Left lung (tissue), 14 donors: Measurements from ENCODE around the gene RICTOR. TPM values are rescaled to one million over a fixed set of nuclear protein-coding genes. Genes with fewer than 3 reads are reported as not detected.

ENCODE experiments used
- ATAC-seq: fragments of 200-7000 bp; cut with Tn5 transposase; one replicate; pipeline ENCODE4 v1.9.1; 2020; ENCODE audit warnings: moderate library complexity
- DNase-seq, 4 donors: peaks; one replicate each; pipeline ENCODE4 v3.0.0-alpha.2; 2013 to 2020
- H3K27ac ChIP-seq, 2 donors: fragments of 200-600 bp; sonication (generic) in 1 of 2; one replicate each; pipeline versions ENCODE4 v1.5.0 to v1.8.0; 2020 to 2021
- H3K27me3 ChIP-seq, 2 donors: fragments of 200-600 bp; sonication (generic) in 1 of 2; one replicate each; pipeline versions ENCODE4 v1.5.0 to v1.8.0; 2020 to 2021
- H3K36me3 ChIP-seq, 2 donors: fragments of 200-600 bp; sonication (generic) in 1 of 2; one replicate each; pipeline versions ENCODE4 v1.5.0 to v1.8.0; 2020 to 2021
- H3K4me1 ChIP-seq, 2 donors: fragments of 200-600 bp; one replicate each; pipeline ENCODE4 v1.8.0; 2021
- H3K4me3 ChIP-seq, 2 donors: fragments of 200-600 bp; sonication (generic) in 1 of 2; one replicate each; pipeline versions ENCODE4 v1.5.0 to v1.8.0; 2020 to 2021; ENCODE audit warnings: mild to moderate bottlenecking in 1 of 2
- H3K9me3 ChIP-seq, 2 donors: fragments of 200-600 bp; sonication (generic) in 1 of 2; one replicate each; pipeline versions ENCODE4 v1.5.0 to v1.8.0; 2020 to 2021
- intact Hi-C, 2 donors: fragments of 100-400 bp; cut with DNase I; formaldehyde crosslinking; loops; one replicate each; pipeline versions ENCODE4 v1.11.2 to v1.14.2; 2022
- long read RNA-seq, 12 donors: library from polyadenylated mRNA in 2 of 12; unstranded in 2 of 12; transcript quantifications; one replicate each; pipeline ENCODE4 v2.0.0 and lab custom pipeline, GENCODE V29; 2019 to 2026
- polyA plus RNA-seq, 6 donors: library from polyadenylated mRNA; unstranded; fragments of 120-200 nt; gene quantifications; one replicate each; pipeline ENCODE4 v1.2.1, GENCODE V29; 2013; ENCODE audit not compliant: insufficient read length in 6 of 6
- total RNA-seq, 2 donors: library from RNA; stranded (reverse); fragmentation: NEBNext Ultra II Directional; extraction: Animal tissue kit (Norgen Biotek cat#: 25700); gene quantifications; one replicate each; pipeline ENCODE4 v1.2.1, GENCODE V29; 2021
- TF ChIP-seq, protein P1 (sequence below), 2 donors: fragments of 200-600 bp; sonication (generic) in 1 of 2; IDR thresholded peaks; one replicate each; pipeline versions ENCODE4 v1.5.0 to v1.8.0; 2021; ENCODE audit warnings: antibody characterized with exemption in 2 of 2
- donor health status: DM: no; HTN: yes; CAD: no.
- donor health status: DM: no; HTN: no; CAD: no.

RICTOR gene, protein sequence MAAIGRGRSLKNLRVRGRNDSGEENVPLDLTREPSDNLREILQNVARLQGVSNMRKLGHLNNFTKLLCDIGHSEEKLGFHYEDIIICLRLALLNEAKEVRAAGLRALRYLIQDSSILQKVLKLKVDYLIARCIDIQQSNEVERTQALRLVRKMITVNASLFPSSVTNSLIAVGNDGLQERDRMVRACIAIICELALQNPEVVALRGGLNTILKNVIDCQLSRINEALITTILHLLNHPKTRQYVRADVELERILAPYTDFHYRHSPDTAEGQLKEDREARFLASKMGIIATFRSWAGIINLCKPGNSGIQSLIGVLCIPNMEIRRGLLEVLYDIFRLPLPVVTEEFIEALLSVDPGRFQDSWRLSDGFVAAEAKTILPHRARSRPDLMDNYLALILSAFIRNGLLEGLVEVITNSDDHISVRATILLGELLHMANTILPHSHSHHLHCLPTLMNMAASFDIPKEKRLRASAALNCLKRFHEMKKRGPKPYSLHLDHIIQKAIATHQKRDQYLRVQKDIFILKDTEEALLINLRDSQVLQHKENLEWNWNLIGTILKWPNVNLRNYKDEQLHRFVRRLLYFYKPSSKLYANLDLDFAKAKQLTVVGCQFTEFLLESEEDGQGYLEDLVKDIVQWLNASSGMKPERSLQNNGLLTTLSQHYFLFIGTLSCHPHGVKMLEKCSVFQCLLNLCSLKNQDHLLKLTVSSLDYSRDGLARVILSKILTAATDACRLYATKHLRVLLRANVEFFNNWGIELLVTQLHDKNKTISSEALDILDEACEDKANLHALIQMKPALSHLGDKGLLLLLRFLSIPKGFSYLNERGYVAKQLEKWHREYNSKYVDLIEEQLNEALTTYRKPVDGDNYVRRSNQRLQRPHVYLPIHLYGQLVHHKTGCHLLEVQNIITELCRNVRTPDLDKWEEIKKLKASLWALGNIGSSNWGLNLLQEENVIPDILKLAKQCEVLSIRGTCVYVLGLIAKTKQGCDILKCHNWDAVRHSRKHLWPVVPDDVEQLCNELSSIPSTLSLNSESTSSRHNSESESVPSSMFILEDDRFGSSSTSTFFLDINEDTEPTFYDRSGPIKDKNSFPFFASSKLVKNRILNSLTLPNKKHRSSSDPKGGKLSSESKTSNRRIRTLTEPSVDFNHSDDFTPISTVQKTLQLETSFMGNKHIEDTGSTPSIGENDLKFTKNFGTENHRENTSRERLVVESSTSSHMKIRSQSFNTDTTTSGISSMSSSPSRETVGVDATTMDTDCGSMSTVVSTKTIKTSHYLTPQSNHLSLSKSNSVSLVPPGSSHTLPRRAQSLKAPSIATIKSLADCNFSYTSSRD (N-terminal part only)
- total RNA-seq: 10 to 100 TPM; 31.0 to 33.9 TPM
- polyA plus RNA-seq: 10 to 100 TPM; 28.2 to 37.5 (median 31.9) TPM
- long read RNA-seq, donor 1, partial matches to known transcripts: 0 of 2 reads
- long read RNA-seq, donor 1, other reads (novel, unspliced or antisense): 0 of 2 reads
- long read RNA-seq, donor 2: 0 reads
- long read RNA-seq, donor 3: 0 reads
- long read RNA-seq, donor 4, partial matches to known transcripts: 0 of 5 reads
- long read RNA-seq, donor 4, other reads (novel, unspliced or antisense): 5 of 5 reads
- long read RNA-seq, donor 5, partial matches to known transcripts: 0 of 1 reads
- long read RNA-seq, donor 5, other reads (novel, unspliced or antisense): 0 of 1 reads
- long read RNA-seq, donor 6: 0 reads
- long read RNA-seq, donor 7: 0 reads
- long read RNA-seq, donor 8: 0 reads
- long read RNA-seq, donor 9: 0 reads
- long read RNA-seq, donor 10, partial matches to known transcripts: 1 of 1 reads
- long read RNA-seq, donor 10, other reads (novel, unspliced or antisense): 0 of 1 reads
- long read RNA-seq, donor 11: 0 reads
- long read RNA-seq, donor 12: 0 reads

DNA sequence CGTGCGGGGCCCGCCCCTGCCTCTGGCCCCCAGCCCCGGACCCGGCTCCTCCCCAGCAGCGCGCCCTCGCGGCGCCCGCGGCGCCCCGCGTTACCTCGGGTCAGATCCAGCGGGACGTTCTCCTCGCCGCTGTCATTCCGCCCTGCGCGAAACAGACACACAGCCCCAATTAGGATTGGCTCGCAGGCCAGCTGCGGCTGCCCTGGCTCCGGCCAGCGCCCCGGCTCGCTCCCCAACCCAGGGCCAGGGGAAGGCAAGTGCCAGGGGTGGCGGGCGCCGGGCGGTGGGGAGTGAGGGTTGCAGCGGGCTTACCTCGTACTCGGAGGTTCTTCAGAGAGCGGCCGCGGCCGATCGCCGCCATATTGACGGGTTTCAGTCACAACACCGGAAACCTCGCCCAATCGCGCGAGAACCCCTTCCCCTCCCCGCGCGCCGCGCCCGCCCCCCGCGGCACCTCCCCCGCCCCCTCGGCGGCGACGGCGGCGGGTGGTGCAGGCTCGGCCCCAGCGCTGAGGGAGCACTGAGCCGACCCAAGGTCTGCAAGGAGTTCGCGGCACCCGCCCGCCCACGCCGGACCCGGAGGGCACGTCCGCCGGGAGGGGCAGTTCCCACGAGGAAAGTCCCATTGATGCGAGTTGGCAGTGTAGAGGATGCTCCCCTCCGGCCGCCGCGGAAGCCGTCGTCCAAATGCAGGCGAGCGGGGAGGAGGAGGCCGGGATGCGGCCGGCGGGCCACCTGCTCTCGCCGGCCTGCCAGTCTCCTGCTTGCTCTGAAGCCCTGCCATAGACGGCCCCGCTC is at the start of gene RICTOR:
Gene RICTOR, minus strand, starts transcription at position 383 of the 798 bp plus-strand sequence. Its CDS starts 22 bp downstream, at position 361.
- Histone ChIP-seq H3K4me1 (peaks cover 20 to 48% of the 10 kb centered on the region in 2 donors), H3K27me3 (no peaks in the 10 kb centered on the region), H3K36me3 (no peaks in the 10 kb centered on the region), H3K27ac (peak within 1 kb of the TSS; percentile 98 to 99), H3K9me3 (no peaks in the 10 kb centered on the region), H3K4me3 (peak within 1 kb of the TSS; percentile 69 to 83)
- intact Hi-C loops: no loop called here
- DNase-seq: peak; percentile 88 to 97 (median 90)
- TF ChIP-seq, protein P1, sequence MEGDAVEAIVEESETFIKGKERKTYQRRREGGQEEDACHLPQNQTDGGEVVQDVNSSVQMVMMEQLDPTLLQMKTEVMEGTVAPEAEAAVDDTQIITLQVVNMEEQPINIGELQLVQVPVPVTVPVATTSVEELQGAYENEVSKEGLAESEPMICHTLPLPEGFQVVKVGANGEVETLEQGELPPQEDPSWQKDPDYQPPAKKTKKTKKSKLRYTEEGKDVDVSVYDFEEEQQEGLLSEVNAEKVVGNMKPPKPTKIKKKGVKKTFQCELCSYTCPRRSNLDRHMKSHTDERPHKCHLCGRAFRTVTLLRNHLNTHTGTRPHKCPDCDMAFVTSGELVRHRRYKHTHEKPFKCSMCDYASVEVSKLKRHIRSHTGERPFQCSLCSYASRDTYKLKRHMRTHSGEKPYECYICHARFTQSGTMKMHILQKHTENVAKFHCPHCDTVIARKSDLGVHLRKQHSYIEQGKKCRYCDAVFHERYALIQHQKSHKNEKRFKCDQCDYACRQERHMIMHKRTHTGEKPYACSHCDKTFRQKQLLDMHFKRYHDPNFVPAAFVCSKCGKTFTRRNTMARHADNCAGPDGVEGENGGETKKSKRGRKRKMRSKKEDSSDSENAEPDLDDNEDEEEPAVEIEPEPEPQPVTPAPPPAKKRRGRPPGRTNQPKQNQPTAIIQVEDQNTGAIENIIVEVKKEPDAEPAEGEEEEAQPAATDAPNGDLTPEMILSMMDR (IDR thresholded peaks at IDR 0.05): no peak
- peak; percentile 93 for ATAC-seq

DNA sequence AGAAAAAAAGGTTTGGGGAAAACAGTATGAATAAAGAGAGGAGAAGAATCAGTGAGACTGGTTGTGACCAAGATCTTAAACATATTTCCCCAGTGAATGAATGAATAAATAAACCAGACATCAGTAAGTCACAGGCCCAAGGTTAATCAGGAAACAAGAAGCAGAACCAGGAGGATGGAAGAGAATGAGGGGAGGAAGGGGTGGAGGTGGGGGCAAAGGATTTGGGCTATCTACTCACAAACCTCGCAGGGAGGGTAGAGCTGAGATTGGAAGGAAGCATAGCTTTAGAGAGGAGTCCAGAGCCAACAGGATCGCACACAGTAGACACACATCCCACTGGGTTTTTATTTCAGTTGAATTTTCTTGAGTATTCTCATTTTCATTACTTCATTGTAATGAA is 47.7 kb upstream of the RICTOR start:
- Histone ChIP-seq H3K27ac (no peak overlapping the region), H3K4me3 (no peak overlapping the region), H3K4me1 (no peaks in the 10 kb centered on the region), H3K36me3 (peaks cover 0 to 80% of the 10 kb centered on the region in 2 donors), H3K27me3 (peaks cover 0 to 10% of the 10 kb centered on the region in 2 donors), H3K9me3 (no peaks in the 10 kb centered on the region)
- DNase-seq (no peak), ATAC-seq (no peak)
- intact Hi-C loops: no loop called here
- TF ChIP-seq, protein P1 (IDR thresholded peaks at IDR 0.05): no peak

DNA sequence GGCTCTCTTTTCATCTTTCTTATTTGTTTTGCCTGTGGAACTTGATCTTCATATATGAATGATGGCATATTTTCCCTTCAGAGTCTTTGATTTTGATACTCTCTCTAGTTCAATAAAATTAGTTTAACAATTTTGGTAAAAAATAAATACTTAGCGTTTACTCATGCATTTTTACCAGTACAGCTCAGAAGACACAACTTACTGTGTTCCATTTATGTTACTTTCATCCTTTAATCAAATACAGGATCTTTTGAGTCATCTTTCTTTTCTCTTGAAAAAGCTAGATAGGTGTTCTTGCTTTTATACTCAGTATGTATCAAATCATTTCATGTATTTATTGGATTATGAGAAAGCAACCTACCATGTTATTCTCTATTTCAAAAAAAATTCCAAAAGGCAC is 47.1 kb upstream of the RICTOR start:
- TF ChIP-seq, protein P1 (IDR thresholded peaks at IDR 0.05): no peak
- no peak for ATAC-seq
- H3K9me3 ChIP-seq: no peaks in the 10 kb centered on the region
- H3K4me3 ChIP-seq: no peak overlapping the region
- intact Hi-C loops: no loop called here
- H3K27me3 ChIP-seq: peaks cover 0 to 10% of the 10 kb centered on the region in 2 donors
- H3K36me3 ChIP-seq: peaks cover 0 to 80% of the 10 kb centered on the region in 2 donors
- no peaks in the 10 kb centered on the region for H3K4me1 ChIP-seq
- DNase-seq: no peak
- H3K27ac ChIP-seq: no peak overlapping the region

DNA sequence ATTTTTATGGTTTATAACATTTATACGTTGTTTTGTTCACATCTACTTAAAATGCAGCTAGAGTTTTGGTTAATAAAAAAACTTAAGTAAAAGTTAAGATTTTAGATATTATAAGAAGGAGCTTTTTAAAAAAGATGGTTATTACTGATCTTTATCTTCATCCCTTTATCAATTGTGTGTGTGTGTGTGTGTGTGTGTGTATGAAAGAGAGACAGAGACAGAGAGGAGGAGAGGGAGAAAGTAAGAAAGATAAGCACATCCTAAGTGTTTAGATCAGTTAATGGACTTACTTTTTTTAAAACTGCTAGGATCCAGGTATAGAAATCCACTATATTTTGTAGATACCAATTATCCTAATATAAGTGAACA is 45.8 kb upstream of the RICTOR start:
- Histone ChIP-seq H3K27ac (no peak overlapping the region), H3K36me3 (peaks cover 0 to 82% of the 10 kb centered on the region in 2 donors), H3K9me3 (no peaks in the 10 kb centered on the region), H3K27me3 (peaks cover 0 to 10% of the 10 kb centered on the region in 2 donors), H3K4me3 (no peak overlapping the region), H3K4me1 (no peaks in the 10 kb centered on the region)
- TF ChIP-seq, protein P1 (IDR thresholded peaks at IDR 0.05): no peak
- intact Hi-C loops: no loop called here
- DNase-seq (no peak), ATAC-seq (no peak)
